ENCODE results near the gene TMEM62. TPM values are rescaled to one million over a fixed set of nuclear protein-coding genes. Genes with fewer than 3 reads are reported as not detected.

The TMEM62 gene
- total and polyA plus RNA-seq, 9 of the 15 experiments (the other 6 are each of a cell fraction or from before 2014, with no cell fraction given) = 4.4 to 16.6 (median 11.1) TPM

GRCh38 chr15:43185157-43186002 is 52.0 kb downstream of the TMEM62 start, which contains the start of gene CCNDBP1 (continued):
- TF ChIP-seq ZFP1 (CRISPR knock-in tag; IDR thresholded peaks at IDR 0.05) (no peak), C11orf30 (IDR thresholded peaks at IDR 0.05; ENCODE audit: low read depth) (no peak), HMGXB4 (CRISPR knock-in tag; IDR thresholded peaks at IDR 0.05) (no peak), ZKSCAN8 (CRISPR knock-in tag; IDR thresholded peaks at IDR 0.05) (no peak), XRCC3 (IDR thresholded peaks at IDR 0.05) (no peak), KDM1A (IDR thresholded peaks at IDR 0.05) (no peak; a peak in 1 of 4 replicates), ZNF197 (CRISPR knock-in tag; IDR thresholded peaks at IDR 0.05; ENCODE audit: low read depth) (no peak), KHSRP (IDR thresholded peaks at IDR 0.05) (no peak), SNAPC5 (CRISPR knock-in tag; IDR thresholded peaks at IDR 0.05) (no peak), ZNF12 (CRISPR knock-in tag; IDR thresholded peaks at IDR 0.05) (no peak; the same call in 1 of the 2 replicates), BRF2 (IDR thresholded peaks at IDR 0.05; ENCODE audit: borderline replicate concordance, insufficient read depth, insufficient read length) (no peak), ZBTB43 (CRISPR knock-in tag; IDR thresholded peaks at IDR 0.05) (no peak), PURB (CRISPR knock-in tag; IDR thresholded peaks at IDR 0.05; ENCODE audit: low read depth) (no peak), E2F4 (CRISPR knock-in tag; IDR thresholded peaks at IDR 0.05; ENCODE audit: low read depth) (0 out of 2 replicates have a peak, but pooled peaks have one; percentile 24), HLTF (IDR thresholded peaks at IDR 0.05) (no peak)
- TF ChIP-seq, protein P1, sequence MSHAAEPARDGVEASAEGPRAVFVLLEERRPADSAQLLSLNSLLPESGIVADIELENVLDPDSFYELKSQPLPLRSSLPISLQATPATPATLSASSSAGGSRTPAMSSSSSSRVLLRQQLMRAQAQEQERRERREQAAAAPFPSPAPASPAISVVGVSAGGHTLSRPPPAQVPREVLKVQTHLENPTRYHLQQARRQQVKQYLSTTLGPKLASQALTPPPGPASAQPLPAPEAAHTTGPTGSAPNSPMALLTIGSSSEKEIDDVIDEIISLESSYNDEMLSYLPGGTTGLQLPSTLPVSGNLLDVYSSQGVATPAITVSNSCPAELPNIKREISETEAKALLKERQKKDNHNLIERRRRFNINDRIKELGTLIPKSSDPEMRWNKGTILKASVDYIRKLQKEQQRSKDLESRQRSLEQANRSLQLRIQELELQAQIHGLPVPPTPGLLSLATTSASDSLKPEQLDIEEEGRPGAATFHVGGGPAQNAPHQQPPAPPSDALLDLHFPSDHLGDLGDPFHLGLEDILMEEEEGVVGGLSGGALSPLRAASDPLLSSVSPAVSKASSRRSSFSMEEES (CRISPR knock-in tag; IDR thresholded peaks at IDR 0.05) = no peak
- TF ChIP-seq, protein P2, sequence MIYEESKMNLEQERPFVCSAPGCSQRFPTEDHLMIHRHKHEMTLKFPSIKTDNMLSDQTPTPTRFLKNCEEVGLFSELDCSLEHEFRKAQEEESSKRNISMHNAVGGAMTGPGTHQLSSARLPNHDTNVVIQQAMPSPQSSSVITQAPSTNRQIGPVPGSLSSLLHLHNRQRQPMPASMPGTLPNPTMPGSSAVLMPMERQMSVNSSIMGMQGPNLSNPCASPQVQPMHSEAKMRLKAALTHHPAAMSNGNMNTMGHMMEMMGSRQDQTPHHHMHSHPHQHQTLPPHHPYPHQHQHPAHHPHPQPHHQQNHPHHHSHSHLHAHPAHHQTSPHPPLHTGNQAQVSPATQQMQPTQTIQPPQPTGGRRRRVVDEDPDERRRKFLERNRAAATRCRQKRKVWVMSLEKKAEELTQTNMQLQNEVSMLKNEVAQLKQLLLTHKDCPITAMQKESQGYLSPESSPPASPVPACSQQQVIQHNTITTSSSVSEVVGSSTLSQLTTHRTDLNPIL (CRISPR knock-in tag; IDR thresholded peaks at IDR 0.05) = no peak

All from K562 (cell line).